HG02763 (cell line): ENCODE results near the gene SGPL1.

Source experiments
- ATAC-seq: cut with Tn5 transposase; IDR thresholded peaks from one replicate; pipeline ENCODE4 v1.9.1; 2021; ENCODE audit warnings: mild to moderate bottlenecking, moderate library complexity; ENCODE audit not compliant: unreplicated experiment

The SGPL1 gene

GRCh38 chr10:70807556-70807955 lies 8.2 kb upstream of the SGPL1 start:
- ATAC-seq = no peak

- ATAC-seq = no peak
Observed at GRCh38 chr10:70809011-70809611, 6.6 kb upstream of the SGPL1 start.

- no peak for ATAC-seq
Observed at GRCh38 chr10:70809726-70810125, 6.0 kb upstream of the SGPL1 start.

GRCh38 chr10:70810967-70811366 lies 4.8 kb upstream of the SGPL1 start:
- no peak for ATAC-seq

- no peak for ATAC-seq
Observed at GRCh38 chr10:70811881-70812280, 3.9 kb upstream of the SGPL1 start.

- no peak for ATAC-seq
Observed at GRCh38 chr10:70812814-70813213, 2.9 kb upstream of the SGPL1 start.

GRCh38 chr10:70814126-70814525 lies 1.6 kb upstream of the SGPL1 start:
- no peak for ATAC-seq

- peak; percentile 33 for ATAC-seq
Observed at GRCh38 chr10:70816220-70816894, 609 bp downstream of the SGPL1 start.

GRCh38 chr10:70820976-70821750 lies 5.4 kb downstream of the SGPL1 start:
- ATAC-seq = no peak

GRCh38 chr10:70822076-70822820 lies 6.5 kb downstream of the SGPL1 start:
- no peak for ATAC-seq

GRCh38 chr10:70827086-70827757 lies 11.5 kb downstream of the SGPL1 start:
- no peak for ATAC-seq

- no peak for ATAC-seq
Observed at GRCh38 chr10:70828923-70829322, 13.2 kb downstream of the SGPL1 start.

GRCh38 chr10:70829543-70829942 lies 13.8 kb downstream of the SGPL1 start:
- no peak for ATAC-seq

GRCh38 chr10:70830164-70830563 lies 14.4 kb downstream of the SGPL1 start:
- no peak for ATAC-seq

- ATAC-seq = no peak
Observed at GRCh38 chr10:70832221-70832620, 16.5 kb downstream of the SGPL1 start.

GRCh38 chr10:70832852-70833528 lies 17.2 kb downstream of the SGPL1 start:
- no peak for ATAC-seq

- ATAC-seq = no peak
Observed at GRCh38 chr10:70833601-70834000, 17.9 kb downstream of the SGPL1 start.

- no peak for ATAC-seq
Observed at GRCh38 chr10:70834021-70834420, 18.3 kb downstream of the SGPL1 start.

- ATAC-seq = no peak
Observed at GRCh38 chr10:70834441-70835151, 18.8 kb downstream of the SGPL1 start.

GRCh38 chr10:70836319-70836718 lies 20.6 kb downstream of the SGPL1 start:
- no peak for ATAC-seq
